HepG2 (cell line): ENCODE data around the gene UBA6. TPM values are rescaled to one million over a fixed set of nuclear protein-coding genes. Genes with fewer than 3 reads are reported as not detected.
A peak's percentile ranks its signal among the peaks of the same experiment; 100 is the strongest.

Experiments used
- AHR ChIP-seq: IDR thresholded peaks from 2 replicates; pipeline ENCODE4 v1.6.1; 2018; ENCODE audit warnings: missing genetic modification reagents, missing compliant biosample characterization
- ESRRA ChIP-seq: sonication (generic); formaldehyde crosslinking; IDR thresholded peaks from 2 replicates; pipeline ENCODE4 v1.5.1; 2020; ENCODE audit warnings: mild to moderate bottlenecking, low read depth, missing genetic modification reagents
- ETV5 ChIP-seq: IDR thresholded peaks from 2 replicates; pipeline ENCODE4 v1.6.1; 2018; ENCODE audit warnings: missing biosample characterization, missing genetic modification reagents, inconsistent platforms, borderline replicate concordance
- HMG20A ChIP-seq: IDR thresholded peaks from 2 replicates; pipeline ENCODE4 v1.6.1; 2016; ENCODE audit warnings: borderline replicate concordance
- MIXL1 ChIP-seq: IDR thresholded peaks from 2 replicates; pipeline ENCODE4 v1.6.1; 2016
- NR2F1 ChIP-seq, 2 experiments: fragments of 450-650 bp in 1 of 2; formaldehyde crosslinking in 1 of 2; IDR thresholded peaks; 2 replicates each; pipeline versions ENCODE4 v1.5.0 to v1.6.1; 2016 to 2020; ENCODE audit warnings: mild to moderate bottlenecking in 1 of 2, missing compliant biosample characterization in 1 of 2, missing genetic modification reagents in 1 of 2, moderate library complexity in 1 of 2
- SIN3B ChIP-seq: fragments of 150-350 bp; IDR thresholded peaks from 2 replicates; pipeline ENCODE4 v1.6.1; 2014; ENCODE audit warnings: low read length
- ZNF556 ChIP-seq: sonication (generic); formaldehyde crosslinking; IDR thresholded peaks from 2 replicates; pipeline ENCODE4 v1.4.0; 2020; ENCODE audit warnings: mild to moderate bottlenecking, missing genetic modification reagents, borderline replicate concordance
- polyA plus RNA-seq, 8 experiments: library from polyadenylated mRNA; depleted of rRNA in 3 of 8; stranded (reverse) in 7 of 8; unstranded in 1 of 8; fragments of >200 nt; fragmentation: Illumina TruSeq in 4 of 8; extraction: Trizol in 4 of 8; gene quantifications; 2 replicates each; pipeline versions ENCODE4 v1.2.1 to v1.2.3, GENCODE V29; 2011 to 2016; ENCODE audit warnings: low read depth in 4 of 8, missing spikeins in 1 of 8, mixed read lengths in 1 of 8; ENCODE audit not compliant: insufficient read depth in 1 of 8
- total RNA-seq, 5 experiments: library from RNA; depleted of rRNA; stranded (reverse); fragments of >200 nt; fragmentation: Illumina TruSeq; extraction: Trizol; gene quantifications; 2 replicates each; pipeline ENCODE4 v1.2.3, GENCODE V29; 2016; ENCODE audit warnings: low read depth in 1 of 5
- TF ChIP-seq, protein P1 (sequence below): sonication (generic); formaldehyde crosslinking; conservative IDR thresholded peaks from 2 replicates; pipeline ENCODE4 v1.4.0; 2020; ENCODE audit warnings: mild to moderate bottlenecking, missing genetic modification reagents, moderate library complexity
- TF ChIP-seq, protein P2 (sequence below): sonication (generic); formaldehyde crosslinking; IDR thresholded peaks from 2 replicates; pipeline ENCODE4 v1.5.0; 2020; ENCODE audit warnings: mild to moderate bottlenecking, missing genetic modification reagents, borderline replicate concordance
- TF ChIP-seq, protein P3 (sequence below): sonication (generic); formaldehyde crosslinking; conservative IDR thresholded peaks from 2 replicates; pipeline ENCODE4 v1.8.0; 2022; ENCODE audit warnings: mild to moderate bottlenecking, moderate library complexity, missing genetic modification reagents
- TF ChIP-seq, protein P4 (sequence below): sonication (generic); formaldehyde crosslinking; IDR thresholded peaks from 2 replicates; pipeline ENCODE4; 2020; ENCODE audit warnings: missing genetic modification reagents, mild to moderate bottlenecking, borderline replicate concordance
- TF ChIP-seq, protein P5 (sequence below): IDR thresholded peaks from 2 replicates; pipeline ENCODE4 v1.6.1; 2016; ENCODE audit warnings: low read depth

The UBA6 gene
- total and polyA plus RNA-seq, 2 of the 13 experiments (the other 11 are each of a cell fraction or from before 2014, with no cell fraction given) = 33.3 to 75.4 TPM

DNA sequence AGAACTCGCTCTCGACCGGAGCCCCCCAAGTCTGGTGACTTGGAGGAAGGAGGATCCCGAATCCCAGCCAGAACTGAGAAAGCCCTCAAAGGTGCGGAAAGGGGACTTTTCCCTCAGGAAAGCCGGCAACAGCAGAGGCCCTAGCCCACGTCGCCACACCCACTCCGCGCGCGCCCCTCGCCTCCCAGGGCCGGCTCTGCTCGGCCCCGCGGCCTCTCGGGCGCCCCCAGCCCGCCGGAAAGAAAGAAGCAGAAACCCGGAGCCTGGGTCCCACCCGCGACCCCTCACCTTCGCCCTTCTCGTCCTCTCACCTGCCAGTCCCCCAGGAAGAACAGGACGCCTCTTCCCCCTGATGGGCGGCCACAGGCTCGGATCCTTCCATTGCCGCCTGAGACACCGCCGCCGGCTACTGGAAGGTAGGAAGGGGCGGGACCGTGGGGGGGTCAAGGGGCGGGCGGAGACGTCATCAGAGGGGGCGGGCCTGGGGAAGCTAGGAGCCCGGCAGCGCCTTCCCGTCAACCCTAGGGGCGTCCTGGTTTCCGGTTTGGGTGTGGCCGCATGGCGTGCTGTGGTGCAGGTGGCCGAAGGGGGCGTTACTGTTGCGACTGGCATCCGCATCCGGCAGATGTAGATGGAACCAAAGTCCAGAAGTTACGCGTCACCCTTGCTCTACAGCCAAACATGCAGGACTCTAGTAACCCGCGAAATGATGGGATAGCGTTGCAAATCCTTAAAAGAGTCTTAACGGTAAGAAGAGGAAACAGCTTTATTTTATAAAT, at the start of gene UBA6 (continued):
- TF ChIP-seq, protein P1, sequence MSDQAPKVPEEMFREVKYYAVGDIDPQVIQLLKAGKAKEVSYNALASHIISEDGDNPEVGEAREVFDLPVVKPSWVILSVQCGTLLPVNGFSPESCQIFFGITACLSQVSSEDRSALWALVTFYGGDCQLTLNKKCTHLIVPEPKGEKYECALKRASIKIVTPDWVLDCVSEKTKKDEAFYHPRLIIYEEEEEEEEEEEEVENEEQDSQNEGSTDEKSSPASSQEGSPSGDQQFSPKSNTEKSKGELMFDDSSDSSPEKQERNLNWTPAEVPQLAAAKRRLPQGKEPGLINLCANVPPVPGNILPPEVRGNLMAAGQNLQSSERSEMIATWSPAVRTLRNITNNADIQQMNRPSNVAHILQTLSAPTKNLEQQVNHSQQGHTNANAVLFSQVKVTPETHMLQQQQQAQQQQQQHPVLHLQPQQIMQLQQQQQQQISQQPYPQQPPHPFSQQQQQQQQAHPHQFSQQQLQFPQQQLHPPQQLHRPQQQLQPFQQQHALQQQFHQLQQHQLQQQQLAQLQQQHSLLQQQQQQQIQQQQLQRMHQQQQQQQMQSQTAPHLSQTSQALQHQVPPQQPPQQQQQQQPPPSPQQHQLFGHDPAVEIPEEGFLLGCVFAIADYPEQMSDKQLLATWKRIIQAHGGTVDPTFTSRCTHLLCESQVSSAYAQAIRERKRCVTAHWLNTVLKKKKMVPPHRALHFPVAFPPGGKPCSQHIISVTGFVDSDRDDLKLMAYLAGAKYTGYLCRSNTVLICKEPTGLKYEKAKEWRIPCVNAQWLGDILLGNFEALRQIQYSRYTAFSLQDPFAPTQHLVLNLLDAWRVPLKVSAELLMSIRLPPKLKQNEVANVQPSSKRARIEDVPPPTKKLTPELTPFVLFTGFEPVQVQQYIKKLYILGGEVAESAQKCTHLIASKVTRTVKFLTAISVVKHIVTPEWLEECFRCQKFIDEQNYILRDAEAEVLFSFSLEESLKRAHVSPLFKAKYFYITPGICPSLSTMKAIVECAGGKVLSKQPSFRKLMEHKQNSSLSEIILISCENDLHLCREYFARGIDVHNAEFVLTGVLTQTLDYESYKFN (CRISPR knock-in tag) = peak; percentile 86
- peak; percentile 54; the same call in 1 of the 2 replicates for TF ChIP-seq HMG20A (CRISPR knock-in tag)
- TF ChIP-seq, protein P2, sequence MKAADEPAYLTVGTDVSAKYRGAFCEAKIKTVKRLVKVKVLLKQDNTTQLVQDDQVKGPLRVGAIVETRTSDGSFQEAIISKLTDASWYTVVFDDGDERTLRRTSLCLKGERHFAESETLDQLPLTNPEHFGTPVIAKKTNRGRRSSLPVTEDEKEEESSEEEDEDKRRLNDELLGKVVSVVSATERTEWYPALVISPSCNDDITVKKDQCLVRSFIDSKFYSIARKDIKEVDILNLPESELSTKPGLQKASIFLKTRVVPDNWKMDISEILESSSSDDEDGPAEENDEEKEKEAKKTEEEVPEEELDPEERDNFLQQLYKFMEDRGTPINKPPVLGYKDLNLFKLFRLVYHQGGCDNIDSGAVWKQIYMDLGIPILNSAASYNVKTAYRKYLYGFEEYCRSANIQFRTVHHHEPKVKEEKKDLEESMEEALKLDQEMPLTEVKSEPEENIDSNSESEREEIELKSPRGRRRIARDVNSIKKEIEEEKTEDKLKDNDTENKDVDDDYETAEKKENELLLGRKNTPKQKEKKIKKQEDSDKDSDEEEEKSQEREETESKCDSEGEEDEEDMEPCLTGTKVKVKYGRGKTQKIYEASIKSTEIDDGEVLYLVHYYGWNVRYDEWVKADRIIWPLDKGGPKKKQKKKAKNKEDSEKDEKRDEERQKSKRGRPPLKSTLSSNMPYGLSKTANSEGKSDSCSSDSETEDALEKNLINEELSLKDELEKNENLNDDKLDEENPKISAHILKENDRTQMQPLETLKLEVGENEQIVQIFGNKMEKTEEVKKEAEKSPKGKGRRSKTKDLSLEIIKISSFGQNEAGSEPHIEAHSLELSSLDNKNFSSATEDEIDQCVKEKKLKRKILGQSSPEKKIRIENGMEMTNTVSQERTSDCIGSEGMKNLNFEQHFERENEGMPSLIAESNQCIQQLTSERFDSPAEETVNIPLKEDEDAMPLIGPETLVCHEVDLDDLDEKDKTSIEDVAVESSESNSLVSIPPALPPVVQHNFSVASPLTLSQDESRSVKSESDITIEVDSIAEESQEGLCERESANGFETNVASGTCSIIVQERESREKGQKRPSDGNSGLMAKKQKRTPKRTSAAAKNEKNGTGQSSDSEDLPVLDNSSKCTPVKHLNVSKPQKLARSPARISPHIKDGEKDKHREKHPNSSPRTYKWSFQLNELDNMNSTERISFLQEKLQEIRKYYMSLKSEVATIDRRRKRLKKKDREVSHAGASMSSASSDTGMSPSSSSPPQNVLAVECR (CRISPR knock-in tag) = peak; percentile 88
- 0 out of 2 replicates have a peak, but pooled peaks have one; percentile 39 for TF ChIP-seq SIN3B
- peak; percentile 93 for TF ChIP-seq ETV5 (CRISPR knock-in tag)
- TF ChIP-seq, protein P3, sequence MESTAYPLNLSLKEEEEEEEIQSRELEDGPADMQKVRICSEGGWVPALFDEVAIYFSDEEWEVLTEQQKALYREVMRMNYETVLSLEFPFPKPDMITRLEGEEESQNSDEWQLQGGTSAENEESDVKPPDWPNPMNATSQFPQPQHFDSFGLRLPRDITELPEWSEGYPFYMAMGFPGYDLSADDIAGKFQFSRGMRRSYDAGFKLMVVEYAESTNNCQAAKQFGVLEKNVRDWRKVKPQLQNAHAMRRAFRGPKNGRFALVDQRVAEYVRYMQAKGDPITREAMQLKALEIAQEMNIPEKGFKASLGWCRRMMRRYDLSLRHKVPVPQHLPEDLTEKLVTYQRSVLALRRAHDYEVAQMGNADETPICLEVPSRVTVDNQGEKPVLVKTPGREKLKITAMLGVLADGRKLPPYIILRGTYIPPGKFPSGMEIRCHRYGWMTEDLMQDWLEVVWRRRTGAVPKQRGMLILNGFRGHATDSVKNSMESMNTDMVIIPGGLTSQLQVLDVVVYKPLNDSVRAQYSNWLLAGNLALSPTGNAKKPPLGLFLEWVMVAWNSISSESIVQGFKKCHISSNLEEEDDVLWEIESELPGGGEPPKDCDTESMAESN (CRISPR knock-in tag) = peak; percentile 47; the same call in 1 of the 2 replicates
- peak; percentile 14; the same call in 1 of the 2 replicates for TF ChIP-seq MIXL1 (CRISPR knock-in tag)
- TF ChIP-seq, protein P4, sequence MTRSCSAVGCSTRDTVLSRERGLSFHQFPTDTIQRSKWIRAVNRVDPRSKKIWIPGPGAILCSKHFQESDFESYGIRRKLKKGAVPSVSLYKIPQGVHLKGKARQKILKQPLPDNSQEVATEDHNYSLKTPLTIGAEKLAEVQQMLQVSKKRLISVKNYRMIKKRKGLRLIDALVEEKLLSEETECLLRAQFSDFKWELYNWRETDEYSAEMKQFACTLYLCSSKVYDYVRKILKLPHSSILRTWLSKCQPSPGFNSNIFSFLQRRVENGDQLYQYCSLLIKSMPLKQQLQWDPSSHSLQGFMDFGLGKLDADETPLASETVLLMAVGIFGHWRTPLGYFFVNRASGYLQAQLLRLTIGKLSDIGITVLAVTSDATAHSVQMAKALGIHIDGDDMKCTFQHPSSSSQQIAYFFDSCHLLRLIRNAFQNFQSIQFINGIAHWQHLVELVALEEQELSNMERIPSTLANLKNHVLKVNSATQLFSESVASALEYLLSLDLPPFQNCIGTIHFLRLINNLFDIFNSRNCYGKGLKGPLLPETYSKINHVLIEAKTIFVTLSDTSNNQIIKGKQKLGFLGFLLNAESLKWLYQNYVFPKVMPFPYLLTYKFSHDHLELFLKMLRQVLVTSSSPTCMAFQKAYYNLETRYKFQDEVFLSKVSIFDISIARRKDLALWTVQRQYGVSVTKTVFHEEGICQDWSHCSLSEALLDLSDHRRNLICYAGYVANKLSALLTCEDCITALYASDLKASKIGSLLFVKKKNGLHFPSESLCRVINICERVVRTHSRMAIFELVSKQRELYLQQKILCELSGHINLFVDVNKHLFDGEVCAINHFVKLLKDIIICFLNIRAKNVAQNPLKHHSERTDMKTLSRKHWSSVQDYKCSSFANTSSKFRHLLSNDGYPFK = peak; percentile 48; the same call in 1 of the 2 replicates
- TF ChIP-seq ZNF556 (CRISPR knock-in tag) = peak; percentile 66
- peak; percentile 32; the same call in 1 of the 2 replicates for TF ChIP-seq ESRRA (CRISPR knock-in tag)
- TF ChIP-seq AHR (CRISPR knock-in tag) = peak; percentile 81; the same call in 1 of the 2 replicates
- TF ChIP-seq NR2F1 (CRISPR knock-in tag; IDR thresholded peaks at IDR 0.05) = peak in 1 of 2 experiments; percentile 46; a peak in 1 of 4 replicates
- TF ChIP-seq, protein P5, sequence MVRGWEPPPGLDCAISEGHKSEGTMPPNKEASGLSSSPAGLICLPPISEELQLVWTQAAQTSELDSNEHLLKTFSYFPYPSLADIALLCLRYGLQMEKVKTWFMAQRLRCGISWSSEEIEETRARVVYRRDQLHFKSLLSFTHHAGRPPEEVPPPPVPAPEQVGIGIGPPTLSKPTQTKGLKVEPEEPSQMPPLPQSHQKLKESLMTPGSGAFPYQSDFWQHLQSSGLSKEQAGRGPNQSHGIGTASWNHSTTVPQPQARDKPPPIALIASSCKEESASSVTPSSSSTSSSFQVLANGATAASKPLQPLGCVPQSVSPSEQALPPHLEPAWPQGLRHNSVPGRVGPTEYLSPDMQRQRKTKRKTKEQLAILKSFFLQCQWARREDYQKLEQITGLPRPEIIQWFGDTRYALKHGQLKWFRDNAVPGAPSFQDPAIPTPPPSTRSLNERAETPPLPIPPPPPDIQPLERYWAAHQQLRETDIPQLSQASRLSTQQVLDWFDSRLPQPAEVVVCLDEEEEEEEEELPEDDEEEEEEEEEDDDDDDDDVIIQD (CRISPR knock-in tag) = peak; percentile 81
